ENCODE data around the gene PRDM16. TPM values are rescaled to one million over a fixed set of nuclear protein-coding genes. Genes with fewer than 3 reads are reported as not detected.

PRDM16 gene
- total RNA-seq, 1 experiment from 2014 or later = 5.3 TPM

GRCh38 chr1:3315399-3316339 is 246.7 kb downstream of the PRDM16 start:
- no peaks in the 10 kb centered on the region; the same call in 1 of the 2 replicates for H3K36me3 ChIP-seq (ENCODE audit: control insufficient read depth, insufficient read depth, low read length)
- Mint-ChIP-seq H3K36me3 (ENCODE audit: insufficient read depth, unreplicated experiment) (no peaks in the 10 kb centered on the region), H3K4me3 (ENCODE audit: unreplicated experiment) (no peak overlapping the region), H3K4me1 (ENCODE audit: low read depth, unreplicated experiment) (peaks cover 16% of the 10 kb centered on the region), H3K9me3 (ENCODE audit: unreplicated experiment) (no peaks in the 10 kb centered on the region), H3K27ac (ENCODE audit: unreplicated experiment) (no peak overlapping the region), H3K27me3 (ENCODE audit: insufficient read depth, unreplicated experiment) (no peaks in the 10 kb centered on the region)
- H3K27me3 ChIP-seq (replicated peaks; ENCODE audit: control insufficient read depth, insufficient read depth, low read length) = no peaks in the 10 kb centered on the region
- H3K4me1 ChIP-seq = peaks cover 42% of the 10 kb centered on the region
- no peak for DNase-seq
- BruUV-seq (replicated peaks) = no TSS peak
- no peak overlapping the region for H3K4me3 ChIP-seq (ENCODE audit: low read depth, low read length)
- CTCF ChIA-PET = no interaction called here
- H3K9me3 ChIP-seq = no peaks in the 10 kb centered on the region
- intact Hi-C loops (cut with micrococcal nuclease; ENCODE audit: unreplicated experiment) = no loop called here
- TF ChIP-seq CTCF (IDR thresholded peaks at IDR 0.05; ENCODE audit: insufficient read depth in 1 of 2, low read depth in 1 of 2, low read length in 1 of 2, severe bottlenecking in 1 of 2, unreplicated experiment in 1 of 2) = no peak
- POLR2A ChIA-PET = interaction anchor here (0.6 kb wide), 1 partner anchor 138 kb away, joined by 5 read pairs; no protein-coding TSS in a partner anchor

GRCh38 chr1:3316340-3316943 is 247.4 kb downstream of the PRDM16 start:
- H3K4me1 ChIP-seq = peaks cover 50% of the 10 kb centered on the region
- H3K4me3 Mint-ChIP-seq (ENCODE audit: unreplicated experiment) = no peak overlapping the region
- BruUV-seq (replicated peaks) = no TSS peak

More at GRCh38 chr1:3316340-3316943, 247.4 kb downstream of the PRDM16 start:
- TF ChIP-seq CTCF (IDR thresholded peaks at IDR 0.05; ENCODE audit: insufficient read depth in 1 of 2, low read depth in 1 of 2, low read length in 1 of 2, severe bottlenecking in 1 of 2, unreplicated experiment in 1 of 2) = no peak
- no peaks in the 10 kb centered on the region for H3K9me3 Mint-ChIP-seq (ENCODE audit: unreplicated experiment)
- POLR2A ChIA-PET = no interaction called here
- no peaks in the 10 kb centered on the region for H3K36me3 Mint-ChIP-seq (ENCODE audit: insufficient read depth, unreplicated experiment)
- DNase-seq = no peak
- no peaks in the 10 kb centered on the region; the same call in 1 of the 2 replicates for H3K36me3 ChIP-seq (ENCODE audit: control insufficient read depth, insufficient read depth, low read length)
- peaks cover 16% of the 10 kb centered on the region for H3K4me1 Mint-ChIP-seq (ENCODE audit: low read depth, unreplicated experiment)
- no peaks in the 10 kb centered on the region for H3K27me3 Mint-ChIP-seq (ENCODE audit: insufficient read depth, unreplicated experiment)
- H3K9me3 ChIP-seq = no peaks in the 10 kb centered on the region
- intact Hi-C loops (cut with micrococcal nuclease; ENCODE audit: unreplicated experiment) = no loop called here
- no peaks in the 10 kb centered on the region for H3K27me3 ChIP-seq (replicated peaks; ENCODE audit: control insufficient read depth, insufficient read depth, low read length)
- no peak overlapping the region for H3K27ac Mint-ChIP-seq (ENCODE audit: unreplicated experiment)
- no peak overlapping the region for H3K4me3 ChIP-seq (ENCODE audit: low read depth, low read length)
- CTCF ChIA-PET = no interaction called here
